ENCODE data around the gene AIP.

Gene AIP

GRCh38 chr11:67538306-67538705 lies 55.5 kb downstream of the AIP start:
- DNase-seq, result no peak

GRCh38 chr11:67538823-67539505 lies 56.1 kb downstream of the AIP start:
- DNase-seq, result no peak

GRCh38 chr11:67539550-67539949 lies 56.7 kb downstream of the AIP start:
- no peak for DNase-seq
